Body of pancreas (tissue), 4 donors: ENCODE data around the gene DMBT1. TPM values are rescaled to one million over a fixed set of nuclear protein-coding genes. Genes with fewer than 3 reads are reported as not detected.

Experiments used
- ATAC-seq: fragments of 150-250 bp; one replicate; pipeline ENCODE4 v1.9.1; 2016
- DNase-seq, 4 donors: peaks; one replicate each; pipeline ENCODE4 v3.0.0-alpha.2; 2019
- H3K27ac ChIP-seq, 4 donors: fragments of 200-600 bp; sonication (generic); 1 replicate in 3 of 4; 2 replicates in 1 of 4; pipeline versions ENCODE4 v1.5.1 to v1.6.1; 2016 to 2019; ENCODE audit warnings: mild to moderate bottlenecking in 1 of 4, mixed read lengths in 1 of 4, moderate library complexity in 1 of 4
- H3K27me3 ChIP-seq, 2 donors: fragments of 200-600 bp; sonication (generic); one replicate each; pipeline ENCODE4 v1.6.0; 2016; ENCODE audit warnings: mild to moderate bottlenecking in 1 of 2
- H3K36me3 ChIP-seq, 2 donors: fragments of 200-600 bp; sonication (generic); replicated peaks in 1 of 2; 2 replicates each; pipeline ENCODE4 v1.5.1; 2016; ENCODE audit warnings: low read depth in 2 of 2; ENCODE audit not compliant: insufficient read depth in 1 of 2
- H3K4me1 ChIP-seq: fragments of 200-600 bp; sonication (generic); one replicate; pipeline ENCODE4 v1.6.0; 2016
- H3K4me3 ChIP-seq, 2 donors: fragments of 200-600 bp; sonication (generic); 1 replicate in 1 of 2; 2 replicates in 1 of 2; pipeline ENCODE4 v1.5.1; 2016 to 2019
- H3K9me3 ChIP-seq, 3 donors: fragments of 200-600 bp; sonication (generic); 1 replicate in 2 of 3; 2 replicates in 1 of 3; pipeline ENCODE4 v1.5.1; 2016
- POLR2A ChIP-seq, 3 donors: fragments of 450-650 bp; IDR thresholded peaks; one replicate each; pipeline ENCODE4 v1.6.1; 2016; ENCODE audit warnings: antibody characterized with exemption in 3 of 3, mild to moderate bottlenecking in 2 of 3
- WGBS, 2 donors: methylation state at CpG; one replicate each; pipeline ENCODE4 v1.1.5; 2017; 5-methylcytosine and 5-hydroxymethylcytosine counted together
- intact Hi-C: fragments of 100-400 bp; cut with DNase I; formaldehyde crosslinking; loops from one replicate; pipeline ENCODE4 v1.15.1; 2023
- total RNA-seq, 2 donors: library from RNA; depleted of rRNA; stranded (reverse); fragments of >200 nt; gene quantifications; one replicate each; pipeline ENCODE4 v1.1.0, GENCODE V29; 2016
- TF ChIP-seq, protein P1 (sequence below), 7 experiments: fragments of 450-650 bp in 4 of 7; fragments of 200-600 bp in 3 of 7; sonication (generic) in 3 of 7; IDR thresholded peaks; one replicate each; pipeline ENCODE4 v1.5.1; 2016 to 2019; ENCODE audit warnings: antibody characterized with exemption in 7 of 7

DMBT1 gene
- total RNA-seq = under 1 TPM; 0.26 to 0.33 TPM

DNA sequence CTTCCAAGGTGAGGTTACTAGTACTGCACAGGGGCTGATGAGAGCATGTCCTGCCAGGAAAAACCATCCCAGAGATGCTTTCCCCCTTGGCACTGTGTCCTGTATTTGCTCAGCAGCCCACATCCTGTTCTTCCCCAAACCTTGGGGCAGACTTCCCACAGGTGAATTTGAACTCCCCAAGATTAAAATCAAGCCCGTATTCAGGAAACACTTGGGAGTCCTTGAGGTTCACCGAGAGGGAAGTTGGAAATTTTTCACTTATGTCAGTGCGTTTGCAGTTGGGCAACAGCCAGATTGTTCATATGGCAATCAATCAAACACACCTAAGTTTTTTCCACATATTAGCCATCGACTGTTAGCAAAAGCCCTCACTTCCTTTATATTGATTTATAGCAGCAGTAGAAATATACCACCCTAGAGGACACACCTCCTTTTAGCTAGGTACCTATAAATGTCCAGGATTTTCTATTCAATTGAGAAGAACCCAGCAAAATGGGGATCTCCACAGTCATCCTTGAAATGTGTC is at the start of gene DMBT1:
Gene DMBT1 (plus strand): TSS at position 476 of the 526 bp plus-strand sequence. CDS start 17 bp downstream, at position 493.
- intact Hi-C loops = no loop called here
- WGBS, 2 donors = 2 to 5% methylated on average over 4 of the region's 4 CpGs
- TF ChIP-seq POLR2A (IDR thresholded peaks at IDR 0.05) = no peak
- TF ChIP-seq, protein P1, sequence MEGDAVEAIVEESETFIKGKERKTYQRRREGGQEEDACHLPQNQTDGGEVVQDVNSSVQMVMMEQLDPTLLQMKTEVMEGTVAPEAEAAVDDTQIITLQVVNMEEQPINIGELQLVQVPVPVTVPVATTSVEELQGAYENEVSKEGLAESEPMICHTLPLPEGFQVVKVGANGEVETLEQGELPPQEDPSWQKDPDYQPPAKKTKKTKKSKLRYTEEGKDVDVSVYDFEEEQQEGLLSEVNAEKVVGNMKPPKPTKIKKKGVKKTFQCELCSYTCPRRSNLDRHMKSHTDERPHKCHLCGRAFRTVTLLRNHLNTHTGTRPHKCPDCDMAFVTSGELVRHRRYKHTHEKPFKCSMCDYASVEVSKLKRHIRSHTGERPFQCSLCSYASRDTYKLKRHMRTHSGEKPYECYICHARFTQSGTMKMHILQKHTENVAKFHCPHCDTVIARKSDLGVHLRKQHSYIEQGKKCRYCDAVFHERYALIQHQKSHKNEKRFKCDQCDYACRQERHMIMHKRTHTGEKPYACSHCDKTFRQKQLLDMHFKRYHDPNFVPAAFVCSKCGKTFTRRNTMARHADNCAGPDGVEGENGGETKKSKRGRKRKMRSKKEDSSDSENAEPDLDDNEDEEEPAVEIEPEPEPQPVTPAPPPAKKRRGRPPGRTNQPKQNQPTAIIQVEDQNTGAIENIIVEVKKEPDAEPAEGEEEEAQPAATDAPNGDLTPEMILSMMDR (IDR thresholded peaks at IDR 0.05) = no peak
- no peak for ATAC-seq
- H3K4me1 ChIP-seq = no peaks in the 10 kb centered on the region
- H3K36me3 ChIP-seq = no peaks in the 10 kb centered on the region
- no peak for DNase-seq
- H3K27me3 ChIP-seq = no peaks in the 10 kb centered on the region
- no peaks in the 10 kb centered on the region for H3K9me3 ChIP-seq
- H3K4me3 ChIP-seq = no peak within 1 kb of the TSS
- peak within 1 kb of the TSS in 1 of 4 donors; percentile 35 for H3K27ac ChIP-seq

DNA sequence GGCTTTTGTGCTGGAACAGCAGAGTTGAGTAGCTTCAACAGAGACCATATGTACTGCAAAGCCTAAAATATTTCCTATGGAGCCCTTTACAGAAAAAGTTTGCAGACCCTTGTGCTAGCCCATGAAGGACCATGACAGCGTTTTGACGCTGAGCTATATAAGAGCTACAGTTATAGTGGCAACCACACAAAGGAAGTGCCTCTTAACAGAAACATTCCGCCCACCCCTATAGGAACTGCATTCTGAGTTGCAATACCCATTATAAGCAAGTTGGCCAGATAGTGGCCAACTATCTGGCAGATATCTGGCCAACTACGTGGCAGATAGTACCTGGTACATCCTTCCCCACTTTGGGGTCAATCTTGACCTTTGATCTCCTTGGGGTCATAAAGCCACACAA is 47.5 kb upstream of the DMBT1 start:
- TF ChIP-seq, protein P1 (IDR thresholded peaks at IDR 0.05) = no peak
- no peak for TF ChIP-seq POLR2A (IDR thresholded peaks at IDR 0.05)
- intact Hi-C loops = no loop called here
- H3K27me3 ChIP-seq = no peaks in the 10 kb centered on the region
- no peaks in the 10 kb centered on the region for H3K9me3 ChIP-seq
- no peaks in the 10 kb centered on the region for H3K36me3 ChIP-seq
- ATAC-seq (no peak), DNase-seq (no peak)
- no peak overlapping the region for H3K4me3 ChIP-seq
- no peaks in the 10 kb centered on the region for H3K4me1 ChIP-seq
- 88 to 90% methylated on average over 4 of the region's 4 CpGs for WGBS, 2 donors
- H3K27ac ChIP-seq = no peak overlapping the region

DNA sequence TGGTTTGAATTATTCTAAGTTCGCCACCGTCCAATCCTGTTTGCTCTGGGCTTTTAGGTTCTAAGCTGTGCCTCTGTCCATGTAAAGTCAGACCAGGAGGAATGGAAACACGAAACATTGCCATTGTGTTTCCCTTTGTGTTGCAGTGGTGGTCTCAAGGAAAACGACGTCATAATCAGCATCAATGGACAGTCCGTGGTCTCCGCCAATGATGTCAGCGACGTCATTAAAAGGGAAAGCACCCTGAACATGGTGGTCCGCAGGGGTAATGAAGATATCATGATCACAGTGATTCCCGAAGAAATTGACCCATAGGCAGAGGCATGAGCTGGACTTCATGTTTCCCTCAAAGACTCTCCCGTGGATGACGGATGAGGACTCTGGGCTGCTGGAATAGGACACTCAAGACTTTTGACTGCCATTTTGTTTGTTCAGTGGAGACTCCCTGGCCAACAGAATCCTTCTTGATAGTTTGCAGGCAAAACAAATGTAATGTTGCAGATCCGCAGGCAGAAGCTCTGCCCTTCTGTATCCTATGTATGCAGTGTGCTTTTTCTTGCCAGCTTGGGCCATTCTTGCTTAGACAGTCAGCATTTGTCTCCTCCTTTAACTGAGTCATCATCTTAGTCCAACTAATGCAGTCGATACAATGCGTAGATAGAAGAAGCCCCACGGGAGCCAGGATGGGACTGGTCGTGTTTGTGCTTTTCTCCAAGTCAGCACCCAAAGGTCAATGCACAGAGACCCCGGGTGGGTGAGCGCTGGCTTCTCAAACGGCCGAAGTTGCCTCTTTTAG is 46.3 kb upstream of the DMBT1 start:
- ATAC-seq (no peak), DNase-seq (no peak)
- Histone ChIP-seq H3K27ac (peak overlapping the region in 1 of 4 donors; percentile 3), H3K36me3 (no peaks in the 10 kb centered on the region), H3K4me3 (no peak overlapping the region), H3K27me3 (no peaks in the 10 kb centered on the region), H3K9me3 (no peaks in the 10 kb centered on the region), H3K4me1 (no peaks in the 10 kb centered on the region)
- TF ChIP-seq, protein P1 (IDR thresholded peaks at IDR 0.05) = no peak
- TF ChIP-seq POLR2A (IDR thresholded peaks at IDR 0.05) = no peak
- WGBS, 2 donors = 87% methylated on average over 22 of the region's 22 CpGs
- intact Hi-C loops = no loop called here

DNA sequence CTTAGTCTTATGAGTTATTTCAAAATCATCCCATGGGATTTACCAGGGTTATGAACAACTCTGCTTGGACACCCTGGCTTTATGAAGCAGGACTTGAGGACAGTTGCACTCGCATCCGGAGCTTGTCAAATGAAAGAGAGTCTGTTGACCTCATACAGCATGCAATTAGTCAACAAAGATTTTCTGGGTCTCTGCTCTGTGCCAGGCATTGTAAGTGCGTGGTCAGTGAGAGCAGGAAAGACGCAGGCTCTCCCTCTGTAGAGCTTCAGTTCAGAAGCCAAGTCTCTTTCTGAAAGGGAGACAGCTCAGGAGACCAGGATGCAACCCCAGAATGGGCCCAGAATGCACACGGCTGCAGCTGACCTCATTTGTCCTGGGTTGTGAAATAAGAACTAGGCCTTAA is 45.5 kb upstream of the DMBT1 start:
- Histone ChIP-seq H3K4me1 (no peaks in the 10 kb centered on the region), H3K9me3 (no peaks in the 10 kb centered on the region), H3K27me3 (no peaks in the 10 kb centered on the region), H3K27ac (no peak overlapping the region), H3K36me3 (no peaks in the 10 kb centered on the region), H3K4me3 (no peak overlapping the region)
- WGBS, 2 donors = 70 to 87% methylated on average over 5 of the region's 5 CpGs
- intact Hi-C loops = no loop called here
- no peak for TF ChIP-seq POLR2A (IDR thresholded peaks at IDR 0.05)
- peak; percentile 52 for ATAC-seq
- DNase-seq = peak in 1 of 4 donors; percentile 35

DNA sequence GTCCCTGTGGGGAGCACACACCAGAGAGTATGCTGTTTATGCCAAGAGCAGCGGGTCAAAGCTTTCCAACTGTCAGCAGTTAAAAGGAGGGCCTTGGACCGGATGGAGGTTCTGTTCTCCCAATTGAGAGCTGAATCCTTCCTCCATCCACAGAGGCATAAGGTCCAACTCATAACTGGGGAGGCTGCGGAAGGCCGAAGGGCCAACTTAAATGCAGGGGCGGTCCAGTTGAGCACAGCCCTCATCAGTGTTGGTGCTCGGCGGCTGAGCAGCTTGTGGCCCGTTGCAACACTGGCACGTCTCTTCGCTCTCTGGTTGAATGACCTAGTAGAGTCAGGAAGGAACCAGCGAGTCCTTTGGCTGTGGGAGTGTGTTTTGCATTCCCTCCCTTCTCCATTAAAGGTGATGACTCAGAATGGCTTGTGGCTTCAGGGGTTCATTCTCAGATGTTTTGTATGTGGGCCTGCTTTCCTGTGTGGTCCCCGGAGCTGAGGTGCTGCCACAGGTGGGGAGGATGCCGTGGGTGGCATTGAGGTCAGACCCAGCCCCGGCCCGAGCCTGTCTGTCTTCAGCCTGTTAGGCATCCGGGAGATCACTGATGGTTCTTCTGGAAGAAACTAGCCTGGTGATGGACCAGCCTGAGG is 44.8 kb upstream of the DMBT1 start:
- H3K36me3 ChIP-seq = no peaks in the 10 kb centered on the region
- intact Hi-C loops = no loop called here
- no peaks in the 10 kb centered on the region for H3K4me1 ChIP-seq
- no peak overlapping the region for H3K4me3 ChIP-seq
- ATAC-seq (peak; percentile 16), DNase-seq (no peak)
- no peak for TF ChIP-seq POLR2A (IDR thresholded peaks at IDR 0.05)
- TF ChIP-seq, protein P1 (IDR thresholded peaks at IDR 0.05) = no peak
- no peaks in the 10 kb centered on the region for H3K27me3 ChIP-seq
- no peak overlapping the region for H3K27ac ChIP-seq
- 83 to 94% methylated on average over 14 to 16 of the region's 16 CpGs for WGBS, 2 donors
- H3K9me3 ChIP-seq = no peaks in the 10 kb centered on the region
